ENCODE results near the gene PRDX6. TPM values are rescaled to one million over a fixed set of nuclear protein-coding genes. Genes with fewer than 3 reads are reported as not detected.

Gene PRDX6
- total RNA-seq, 1 experiment from 2014 or later, result 533 TPM

DNA sequence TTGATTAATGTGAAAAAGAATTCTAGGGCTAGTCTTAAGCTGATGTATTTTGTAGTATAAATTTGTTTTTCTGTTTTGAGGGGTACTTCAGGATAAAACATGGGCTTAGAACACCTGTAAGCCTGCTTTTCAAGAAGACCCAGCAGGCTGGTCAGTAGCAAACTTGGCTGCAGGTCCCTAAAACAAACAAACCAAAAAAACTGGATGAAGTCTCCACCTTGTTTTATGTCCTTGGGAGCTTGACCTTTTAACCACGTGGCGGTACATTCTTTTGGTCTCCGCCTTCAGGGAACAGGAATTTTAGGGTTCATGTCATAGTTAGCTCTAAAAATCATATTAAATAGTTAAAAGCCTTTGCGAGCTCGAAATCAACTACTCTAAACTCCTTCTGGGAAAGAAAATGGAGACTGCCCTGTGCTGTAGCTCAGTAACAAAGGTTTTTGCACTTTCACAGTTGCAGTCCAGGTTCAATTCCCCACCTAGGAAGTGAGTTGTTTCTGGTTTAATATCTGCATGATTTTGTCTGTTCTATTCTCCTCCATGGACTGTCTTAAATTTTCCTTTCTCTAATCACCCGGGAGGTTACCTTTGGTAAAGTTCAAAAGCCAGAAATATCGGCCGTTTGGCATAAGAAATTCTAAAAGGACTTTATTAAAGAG lies 18.6 kb downstream of the PRDX6 start:
- Histone ChIP-seq H3K14ac (ENCODE audit: insufficient read depth, low read length) (no peak overlapping the region), H2BK12ac (ENCODE audit: insufficient read length, low read depth, low read length) (no peak overlapping the region), H3K18ac (ENCODE audit: insufficient read length, low read depth, low read length) (no peak overlapping the region), H2BK20ac (ENCODE audit: low read depth, low read length, poor library complexity, severe bottlenecking) (no peak overlapping the region), H2BK15ac (ENCODE audit: low read depth, low read length) (no peak overlapping the region), H3K4me1 (ENCODE audit: insufficient read depth, low read length) (no peaks in the 10 kb centered on the region), H3K4ac (ENCODE audit: low read depth, low read length) (no peak overlapping the region), H2AFZ (ENCODE audit: low read length) (no peak overlapping the region), H3K23ac (ENCODE audit: insufficient read length, low read depth, low read length) (no peak overlapping the region), H3K27me3 (ENCODE audit: insufficient read depth, low read length) (no peaks in the 10 kb centered on the region), H3K79me2 (ENCODE audit: insufficient read depth, low read length) (no peaks in the 10 kb centered on the region), H2BK5ac (ENCODE audit: insufficient read length, low read length) (no peak overlapping the region), H2BK120ac (ENCODE audit: low read depth, low read length, poor library complexity, severe bottlenecking) (no peak overlapping the region), H3K4me2 (ENCODE audit: insufficient read depth, insufficient read length, low read length) (no peak overlapping the region), H4K20me1 (ENCODE audit: control insufficient read depth, insufficient read depth, insufficient read length) (no peaks in the 10 kb centered on the region), H4K5ac (ENCODE audit: insufficient read length, low read depth, low read length) (no peak overlapping the region), H3K9me3 (ENCODE audit: control insufficient read depth, low read depth, low read length) (peaks cover 15% of the 10 kb centered on the region), H3T11ph (ENCODE audit: low read length) (no peak overlapping the region), H3K27ac (ENCODE audit: insufficient read length, low read depth, low read length) (no peak overlapping the region), H4K91ac (ENCODE audit: insufficient read length, low read depth, low read length) (no peak overlapping the region), H4K8ac (replicated peaks; ENCODE audit: insufficient read length, low read depth, low read length) (no peak overlapping the region), H2AK5ac (ENCODE audit: insufficient read length, low read length) (no peak overlapping the region), H3K56ac (ENCODE audit: insufficient read length, low read depth, low read length) (no peak overlapping the region), H3K23me2 (ENCODE audit: insufficient read length, low read depth, low read length, poor library complexity, severe bottlenecking) (no peaks in the 10 kb centered on the region), H3K79me1 (ENCODE audit: insufficient read depth, low read depth, low read length, poor library complexity, severe bottlenecking) (no peaks in the 10 kb centered on the region), H3K9ac (ENCODE audit: extremely low read depth, insufficient read length, low read length) (no peak overlapping the region)
- Mint-ChIP-seq H3K27ac (no peak overlapping the region), H3K9me3 (peaks cover 29 to 46% of the 10 kb centered on the region in 2 experiments), H3K4me3 (no peak overlapping the region), H3K36me3 (ENCODE audit: insufficient read depth in 1 of 3, low read depth in 3 of 3) (peaks cover 20 to 59% (median 34%) of the 10 kb centered on the region in 3 experiments), H3K4me1 (no peaks in the 10 kb centered on the region), H3K27me3 (ENCODE audit: low read depth) (no peaks in the 10 kb centered on the region)
- WGBS (ENCODE audit: extremely low coverage, insufficient read length, low lambda C conversion rate), result no CpG with 5 or more reads among the region's 8 CpGs
- DNase-seq, result no peak
- TF ChIP-seq, protein P1, sequence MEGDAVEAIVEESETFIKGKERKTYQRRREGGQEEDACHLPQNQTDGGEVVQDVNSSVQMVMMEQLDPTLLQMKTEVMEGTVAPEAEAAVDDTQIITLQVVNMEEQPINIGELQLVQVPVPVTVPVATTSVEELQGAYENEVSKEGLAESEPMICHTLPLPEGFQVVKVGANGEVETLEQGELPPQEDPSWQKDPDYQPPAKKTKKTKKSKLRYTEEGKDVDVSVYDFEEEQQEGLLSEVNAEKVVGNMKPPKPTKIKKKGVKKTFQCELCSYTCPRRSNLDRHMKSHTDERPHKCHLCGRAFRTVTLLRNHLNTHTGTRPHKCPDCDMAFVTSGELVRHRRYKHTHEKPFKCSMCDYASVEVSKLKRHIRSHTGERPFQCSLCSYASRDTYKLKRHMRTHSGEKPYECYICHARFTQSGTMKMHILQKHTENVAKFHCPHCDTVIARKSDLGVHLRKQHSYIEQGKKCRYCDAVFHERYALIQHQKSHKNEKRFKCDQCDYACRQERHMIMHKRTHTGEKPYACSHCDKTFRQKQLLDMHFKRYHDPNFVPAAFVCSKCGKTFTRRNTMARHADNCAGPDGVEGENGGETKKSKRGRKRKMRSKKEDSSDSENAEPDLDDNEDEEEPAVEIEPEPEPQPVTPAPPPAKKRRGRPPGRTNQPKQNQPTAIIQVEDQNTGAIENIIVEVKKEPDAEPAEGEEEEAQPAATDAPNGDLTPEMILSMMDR (conservative IDR thresholded peaks at IDR 0.05), result no peak
